Stimulated activated naive CD8-positive, alpha-beta T cell treated with anti-CD3 and anti-CD28 coated beads, Interleukin-15, amount 100 ng/mL, for 72 hours (primary cell): ENCODE measurements around the gene IL11.

Experiments
- ATAC-seq: fragments of 150-1000 bp; cut with Tn5 transposase; 2 replicates; pipeline ENCODE4 v1.10.0; 2021; ENCODE audit warnings: mild to moderate bottlenecking, moderate library complexity
- DNase-seq, 2 donors: peaks; one replicate each; pipeline ENCODE4 v3.0.0; 2021 to 2022
- H3K27ac Mint-ChIP-seq, 2 donors: one replicate each; pipeline ENCODE4 v1.8.0; 2022; ENCODE audit warnings: mild to moderate bottlenecking in 2 of 2, mixed read lengths in 2 of 2, moderate library complexity in 2 of 2
- H3K27me3 Mint-ChIP-seq: one replicate; pipeline ENCODE4 v1.8.0; 2022; ENCODE audit warnings: mixed read lengths
- H3K4me1 Mint-ChIP-seq: one replicate; pipeline ENCODE4 v1.8.0; 2022; ENCODE audit warnings: mild to moderate bottlenecking, mixed read lengths
- H3K4me3 Mint-ChIP-seq, 2 donors: one replicate each; pipeline ENCODE4 v1.8.0; 2022; ENCODE audit warnings: mild to moderate bottlenecking in 2 of 2, mixed read lengths in 2 of 2, moderate library complexity in 1 of 2
- H3K9me3 Mint-ChIP-seq, 2 donors: one replicate each; pipeline ENCODE4 v1.8.0; 2022; ENCODE audit warnings: mixed read lengths in 2 of 2

IL11 gene

DNA sequence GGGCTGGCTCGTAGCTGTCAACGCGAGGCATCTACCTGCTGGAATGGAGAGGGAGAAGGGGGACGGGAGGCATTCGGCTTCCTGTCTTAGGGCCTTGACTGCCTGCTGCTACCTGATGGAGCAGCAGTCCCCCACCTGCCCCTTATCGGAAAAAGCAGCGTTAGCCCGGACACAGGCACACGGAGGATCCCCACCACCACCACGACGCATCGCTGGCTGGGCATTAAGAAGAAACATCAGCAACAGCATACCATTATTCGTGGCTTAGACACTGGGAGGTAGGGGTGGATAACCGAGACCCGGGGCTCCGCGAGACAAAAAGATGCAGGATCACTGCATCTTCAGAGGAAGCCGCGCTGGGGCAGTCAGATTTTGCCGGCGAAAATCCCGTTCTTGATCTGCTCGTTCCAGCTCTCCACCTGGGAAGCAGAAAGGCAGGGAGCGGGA, 16.9 kb downstream of the IL11 start:
- ATAC-seq (peak; percentile 16), DNase-seq (no peak)
- H3K27me3 Mint-ChIP-seq, result peaks cover 63% of the 10 kb centered on the region
- peak overlapping the region in 1 of 2 donors; percentile 10 for H3K27ac Mint-ChIP-seq
- H3K4me1 Mint-ChIP-seq, result peaks cover 39% of the 10 kb centered on the region
- peak overlapping the region; percentile 75 to 84 for H3K4me3 Mint-ChIP-seq
- no peaks in the 10 kb centered on the region for H3K9me3 Mint-ChIP-seq

DNA sequence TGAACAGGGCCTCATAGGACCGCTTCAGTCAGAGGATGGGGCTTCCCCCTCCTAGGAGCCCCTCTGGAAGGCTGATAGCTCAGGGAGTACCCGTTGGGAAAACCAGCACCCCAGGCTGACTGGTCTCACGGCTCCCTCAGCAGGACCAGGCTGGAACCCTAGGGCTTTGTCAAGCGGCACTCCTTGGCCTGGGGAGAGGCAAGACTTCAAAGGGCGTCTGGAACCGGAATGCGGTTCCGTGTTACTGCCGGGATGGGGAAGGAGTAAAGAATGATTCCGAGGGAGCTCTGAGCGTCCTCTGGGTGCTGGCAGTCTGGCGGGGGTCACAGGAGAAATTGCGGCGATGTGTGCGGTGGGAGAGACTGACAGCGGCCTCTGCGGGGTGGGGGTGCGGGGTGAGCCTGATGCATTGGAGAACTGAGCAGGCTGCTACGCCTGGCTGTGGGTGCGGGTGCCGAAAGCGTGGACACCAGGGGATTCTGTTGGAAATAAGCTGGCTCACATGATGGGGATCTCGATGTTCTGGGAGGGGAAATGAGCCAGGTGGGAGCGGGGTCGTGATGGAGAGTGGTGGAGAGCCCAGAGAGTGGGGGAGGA, 17.6 kb downstream of the IL11 start:
- Mint-ChIP-seq H3K4me3 (peak overlapping the region; percentile 75 to 84), H3K4me1 (peaks cover 39% of the 10 kb centered on the region), H3K27ac (peak overlapping the region in 1 of 2 donors; percentile 74), H3K27me3 (peaks cover 62% of the 10 kb centered on the region), H3K9me3 (no peaks in the 10 kb centered on the region)
- no peak for ATAC-seq
- no peak for DNase-seq

DNA sequence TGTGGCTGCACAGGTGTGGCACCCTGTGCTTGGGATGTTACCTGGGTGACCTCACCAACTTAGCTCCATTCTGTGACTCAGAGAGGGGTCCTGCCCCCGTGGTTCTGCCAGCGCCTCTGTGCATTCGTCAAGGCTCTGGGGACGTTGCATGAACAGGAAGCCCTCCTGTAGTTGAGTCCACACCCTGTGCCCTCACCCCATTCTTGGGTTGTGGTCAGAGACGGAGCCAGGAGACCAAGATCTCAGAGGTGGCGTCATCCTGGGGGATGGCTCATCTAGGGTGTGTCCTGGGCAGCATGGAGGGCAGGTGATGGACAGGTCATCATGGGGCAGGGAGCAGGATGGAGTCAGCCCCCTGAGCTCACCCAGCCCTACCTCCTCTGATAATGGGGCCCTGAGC, 18.2 kb downstream of the IL11 start:
- no peak overlapping the region for H3K4me3 Mint-ChIP-seq
- H3K4me1 Mint-ChIP-seq, result peaks cover 39% of the 10 kb centered on the region
- H3K27me3 Mint-ChIP-seq, result peaks cover 56% of the 10 kb centered on the region
- no peak overlapping the region for H3K27ac Mint-ChIP-seq
- DNase-seq (no peak), ATAC-seq (no peak)
- H3K9me3 Mint-ChIP-seq, result no peaks in the 10 kb centered on the region

DNA sequence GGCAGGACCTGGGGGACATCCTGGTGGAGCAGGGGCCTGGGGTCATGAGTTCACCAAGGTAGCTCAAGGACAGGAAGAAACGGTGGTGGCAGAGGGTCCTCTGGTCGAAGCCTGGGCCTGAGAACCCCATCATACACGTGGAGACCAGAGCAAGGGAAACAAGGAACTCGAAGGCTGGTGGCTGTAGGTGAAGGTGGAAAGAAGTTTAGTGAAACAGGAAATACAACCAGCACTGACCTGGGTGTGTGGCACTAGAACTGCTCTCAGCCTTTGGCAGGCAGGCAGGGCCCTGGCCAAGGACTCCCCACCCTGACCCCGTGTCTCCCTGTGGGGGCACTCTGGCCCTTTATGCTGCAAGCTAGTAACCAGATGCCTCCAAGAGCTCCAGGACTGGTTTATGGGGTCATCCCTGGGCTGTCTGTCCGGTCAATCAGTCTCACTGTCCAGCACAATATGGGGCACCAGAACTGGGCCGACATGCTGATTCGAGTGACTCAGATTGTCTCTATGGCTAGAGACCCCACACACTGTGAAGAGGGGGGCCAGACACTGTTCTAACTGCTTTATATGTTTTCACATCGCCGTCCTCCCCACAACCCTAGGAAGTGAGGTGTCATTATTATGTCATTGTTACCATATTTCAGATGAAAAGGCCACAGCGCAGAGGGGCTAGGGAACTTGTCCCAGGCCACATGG, 19.5 kb downstream of the IL11 start:
- H3K9me3 Mint-ChIP-seq, result no peaks in the 10 kb centered on the region
- H3K4me3 Mint-ChIP-seq, result no peak overlapping the region
- peaks cover 44% of the 10 kb centered on the region for H3K27me3 Mint-ChIP-seq
- ATAC-seq (no peak), DNase-seq (no peak)
- H3K27ac Mint-ChIP-seq, result no peak overlapping the region
- H3K4me1 Mint-ChIP-seq, result peaks cover 39% of the 10 kb centered on the region

DNA sequence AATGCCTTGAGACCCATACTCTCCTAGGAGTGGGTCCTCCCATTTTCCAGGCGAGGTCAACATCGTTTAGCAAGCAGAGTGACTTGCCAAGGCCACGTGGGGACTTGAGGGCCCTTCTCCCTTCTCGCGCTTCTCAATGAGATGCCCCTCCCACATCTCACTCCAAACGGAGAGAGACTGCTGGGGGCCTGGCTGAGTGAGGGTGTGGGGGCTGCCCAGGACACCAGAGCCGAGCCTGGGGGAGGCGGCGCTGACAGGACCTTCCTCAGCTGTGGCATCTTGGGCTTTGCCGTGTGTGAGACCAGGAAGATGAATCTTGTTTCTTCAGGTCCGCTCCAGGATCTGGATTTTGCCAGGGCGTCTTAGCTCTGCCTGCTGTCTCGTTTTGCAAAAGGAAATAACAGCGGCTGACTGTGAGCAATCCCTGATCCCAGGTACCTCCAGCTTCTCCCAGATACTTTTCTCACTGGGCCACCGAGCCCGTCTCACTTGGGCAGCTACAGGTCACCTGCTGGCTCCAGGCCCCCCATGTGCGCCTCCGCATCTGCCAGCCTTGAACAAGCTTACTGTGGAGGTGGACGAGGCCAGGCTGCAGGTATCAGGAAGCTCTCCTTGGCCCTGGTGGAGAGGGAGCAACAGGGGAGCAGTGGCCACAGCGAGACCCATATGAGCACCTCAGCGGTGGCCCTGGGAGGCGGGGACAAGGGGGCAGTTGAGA, 21.8 kb downstream of the IL11 start:
- H3K27me3 Mint-ChIP-seq, result peaks cover 27% of the 10 kb centered on the region
- DNase-seq, result no peak
- no peak overlapping the region for H3K4me3 Mint-ChIP-seq

DNA sequence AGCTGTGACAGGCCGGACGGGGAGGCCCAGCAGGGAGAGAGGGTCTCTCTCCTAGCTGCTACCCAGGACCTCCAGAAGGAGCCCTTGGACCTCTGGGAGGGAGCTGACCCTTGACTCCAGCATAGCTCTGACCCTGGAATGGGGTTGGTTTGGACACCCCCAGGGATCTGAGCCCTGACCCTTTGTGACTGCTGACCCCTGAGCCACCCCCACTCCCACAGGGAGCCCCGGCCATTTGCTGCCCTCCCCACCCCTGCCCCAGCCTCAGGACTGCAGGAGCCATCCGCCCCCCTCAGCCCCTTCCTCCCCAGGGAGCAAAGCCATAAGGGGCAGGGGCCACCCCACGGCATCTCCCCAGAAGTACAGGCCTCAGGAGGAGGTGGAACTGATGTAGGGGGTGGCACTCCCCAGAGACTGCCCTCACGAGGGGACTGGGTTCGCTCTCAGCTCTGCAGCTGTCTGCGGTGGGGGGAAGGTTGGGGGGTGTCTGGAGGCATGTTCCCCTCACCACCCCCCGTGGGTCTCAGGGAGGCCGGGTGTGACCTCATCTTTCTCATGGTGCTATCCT, 22.7 kb downstream of the IL11 start:
- DNase-seq (no peak), ATAC-seq (peak; percentile 26)
- H3K27me3 Mint-ChIP-seq, result peaks cover 17% of the 10 kb centered on the region
- H3K27ac Mint-ChIP-seq, result no peak overlapping the region
- H3K4me3 Mint-ChIP-seq, result no peak overlapping the region
- no peaks in the 10 kb centered on the region for H3K9me3 Mint-ChIP-seq
- peaks cover 21% of the 10 kb centered on the region for H3K4me1 Mint-ChIP-seq

More for the DNA sequence above, 21.8 kb downstream of the IL11 start:
- Mint-ChIP-seq H3K9me3 (no peaks in the 10 kb centered on the region), H3K4me1 (peaks cover 31% of the 10 kb centered on the region), H3K27ac (no peak overlapping the region)
- ATAC-seq, result no peak

DNA sequence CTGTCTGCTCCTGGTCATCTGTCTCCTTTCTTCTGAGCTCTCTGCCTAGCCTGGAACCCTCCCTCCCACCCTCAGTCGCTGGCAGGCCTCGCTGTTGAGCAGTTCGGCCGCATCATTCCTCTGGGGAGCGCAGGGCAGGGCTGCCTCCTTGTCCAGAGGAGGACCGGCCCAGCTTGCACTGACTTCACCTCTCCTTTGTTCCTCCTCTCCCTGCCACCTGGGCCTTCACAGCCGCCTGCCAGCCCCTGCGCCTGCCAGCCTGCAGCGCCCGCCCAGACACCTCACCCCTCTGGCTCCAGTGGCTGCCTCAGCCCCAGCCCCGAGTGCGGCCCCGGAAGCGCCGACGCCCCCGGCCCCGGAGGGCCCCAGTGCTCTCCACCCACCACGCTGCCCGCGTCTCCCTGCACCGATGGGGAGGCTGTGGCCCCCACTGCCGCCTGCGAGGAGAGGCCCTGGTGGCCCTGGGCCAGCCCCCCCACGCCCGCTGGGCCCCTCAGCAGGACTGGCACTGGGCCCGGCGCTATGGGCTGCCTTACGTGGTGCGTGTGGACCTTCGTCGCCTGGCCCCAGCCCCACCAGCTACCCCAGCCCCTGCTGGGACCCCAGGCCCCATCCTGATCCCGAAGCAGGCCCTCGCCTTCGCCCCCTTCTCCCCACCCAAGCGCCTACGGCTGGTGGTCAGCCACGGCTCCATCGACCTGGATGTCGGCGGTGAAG, 23.4 kb downstream of the IL11 start:
- no peaks in the 10 kb centered on the region for H3K9me3 Mint-ChIP-seq
- ATAC-seq (peak; percentile 43), DNase-seq (no peak)
- H3K4me3 Mint-ChIP-seq, result no peak overlapping the region
- peaks cover 11% of the 10 kb centered on the region for H3K27me3 Mint-ChIP-seq
- peaks cover 15% of the 10 kb centered on the region for H3K4me1 Mint-ChIP-seq
- H3K27ac Mint-ChIP-seq, result no peak overlapping the region

DNA sequence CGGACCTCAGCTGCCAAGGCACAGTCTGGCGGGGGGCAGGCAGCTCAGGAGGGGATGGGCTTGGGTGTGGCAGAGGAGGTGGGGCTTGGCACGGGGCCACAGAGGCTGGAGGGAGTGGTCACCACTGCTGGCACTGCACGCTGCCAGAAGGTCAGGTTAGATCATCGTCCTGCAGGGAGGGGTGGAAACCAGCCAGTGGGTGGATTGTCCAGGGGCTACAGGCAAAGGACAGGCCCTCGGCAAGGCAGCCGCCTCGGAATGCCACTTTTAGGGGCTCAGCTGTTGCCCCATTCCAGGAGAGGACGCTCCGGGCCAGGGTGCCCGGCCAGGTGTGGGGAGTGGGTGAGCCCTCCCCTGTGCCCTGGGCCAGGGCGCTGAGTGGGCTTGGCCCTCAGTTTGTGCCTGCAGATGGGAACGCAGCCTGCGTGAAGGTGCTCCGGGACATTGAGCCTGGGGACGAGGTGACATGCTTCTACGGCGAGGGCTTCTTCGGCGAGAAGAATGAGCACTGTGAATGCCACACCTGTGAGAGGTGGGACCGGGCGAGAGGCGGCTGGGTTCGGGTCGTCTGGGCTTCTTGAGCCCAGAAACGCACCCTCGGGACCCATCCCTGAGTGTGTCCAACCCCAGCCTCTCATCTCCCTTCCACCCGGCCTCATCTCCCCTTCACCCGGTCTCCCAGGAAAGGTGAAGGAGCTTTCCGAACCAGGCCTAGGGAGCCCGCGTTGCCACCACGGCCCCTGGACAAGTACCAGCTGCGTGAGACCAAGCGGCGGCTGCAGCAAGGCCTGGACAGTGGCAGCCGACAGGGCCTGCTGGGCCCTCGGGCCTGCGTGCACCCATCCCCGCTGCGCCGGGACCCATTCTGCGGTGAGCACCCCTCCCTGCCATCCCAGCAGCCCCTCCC, 24.2 kb downstream of the IL11 start:
- H3K9me3 Mint-ChIP-seq, result no peaks in the 10 kb centered on the region
- no peak overlapping the region for H3K27ac Mint-ChIP-seq
- ATAC-seq, result no peak
- DNase-seq, result no peak
- H3K4me1 Mint-ChIP-seq, result peaks cover 15% of the 10 kb centered on the region
- no peak overlapping the region for H3K4me3 Mint-ChIP-seq
- peaks cover 3% of the 10 kb centered on the region for H3K27me3 Mint-ChIP-seq

DNA sequence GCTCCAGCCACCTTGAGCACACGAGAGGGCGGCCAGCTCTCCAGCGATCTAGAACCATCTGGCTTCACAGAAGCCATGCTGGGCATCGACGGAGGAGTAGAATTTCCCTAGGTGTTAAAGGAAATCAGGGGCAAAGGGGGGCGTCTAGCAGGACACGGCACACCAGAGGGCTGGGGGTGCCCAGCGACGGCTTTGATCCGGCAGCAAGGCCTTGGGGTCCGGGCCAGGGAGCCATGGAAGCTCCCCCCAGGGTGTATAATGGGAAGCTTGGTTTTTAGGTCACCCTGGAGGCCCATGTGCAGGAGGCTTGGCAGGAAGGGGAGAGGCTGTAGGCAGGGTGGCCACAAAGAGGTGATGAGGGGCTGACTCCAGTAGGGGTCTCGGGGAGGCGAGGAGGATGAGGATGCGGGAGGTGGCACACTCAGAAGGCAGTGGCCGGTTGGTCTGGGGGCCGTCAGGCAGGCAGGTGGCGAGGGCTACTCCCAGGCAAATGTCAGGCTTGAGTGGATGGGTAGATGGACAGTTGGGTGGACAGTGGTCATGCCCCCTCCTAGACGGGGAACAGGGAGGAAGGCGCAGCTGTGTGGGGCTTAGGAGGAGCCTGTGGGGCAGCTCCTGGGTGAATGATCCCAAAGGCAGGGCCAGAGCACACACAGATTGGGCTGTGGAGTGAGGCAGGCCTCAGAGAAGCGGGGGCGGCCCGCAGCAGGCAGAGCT, 25.0 kb downstream of the IL11 start:
- H3K27ac Mint-ChIP-seq, result peak overlapping the region in 1 of 2 donors; percentile 9
- DNase-seq, result no peak

DNA sequence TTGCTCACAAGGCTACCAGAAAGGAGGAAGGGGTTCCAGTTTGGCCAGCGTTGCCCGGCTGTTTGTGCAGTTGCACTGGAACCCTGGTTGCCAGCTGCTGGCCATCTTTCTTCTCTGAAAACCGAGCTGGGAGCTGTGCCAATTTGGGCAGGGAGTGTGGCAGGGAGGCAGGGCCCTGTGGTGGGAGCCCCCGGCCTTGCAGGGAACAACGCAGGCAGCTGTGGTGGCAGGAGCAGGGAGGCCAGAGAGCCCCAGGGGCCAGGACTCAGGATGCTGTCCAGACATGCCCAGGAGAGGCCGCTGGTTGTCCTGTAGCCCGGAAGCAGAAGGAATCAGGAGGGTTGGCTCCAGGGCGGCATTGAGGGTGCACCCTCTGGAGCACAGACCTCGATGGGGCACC, 25.8 kb downstream of the IL11 start:
- Mint-ChIP-seq H3K9me3 (no peaks in the 10 kb centered on the region), H3K27ac (peak overlapping the region in 1 of 2 donors; percentile 33)
- no peak for DNase-seq

More for the DNA sequence above, 25.0 kb downstream of the IL11 start:
- no peak overlapping the region for H3K4me3 Mint-ChIP-seq
- H3K4me1 Mint-ChIP-seq, result peaks cover 15% of the 10 kb centered on the region
- ATAC-seq, result no peak
- no peaks in the 10 kb centered on the region for H3K27me3 Mint-ChIP-seq
- H3K9me3 Mint-ChIP-seq, result no peaks in the 10 kb centered on the region

DNA sequence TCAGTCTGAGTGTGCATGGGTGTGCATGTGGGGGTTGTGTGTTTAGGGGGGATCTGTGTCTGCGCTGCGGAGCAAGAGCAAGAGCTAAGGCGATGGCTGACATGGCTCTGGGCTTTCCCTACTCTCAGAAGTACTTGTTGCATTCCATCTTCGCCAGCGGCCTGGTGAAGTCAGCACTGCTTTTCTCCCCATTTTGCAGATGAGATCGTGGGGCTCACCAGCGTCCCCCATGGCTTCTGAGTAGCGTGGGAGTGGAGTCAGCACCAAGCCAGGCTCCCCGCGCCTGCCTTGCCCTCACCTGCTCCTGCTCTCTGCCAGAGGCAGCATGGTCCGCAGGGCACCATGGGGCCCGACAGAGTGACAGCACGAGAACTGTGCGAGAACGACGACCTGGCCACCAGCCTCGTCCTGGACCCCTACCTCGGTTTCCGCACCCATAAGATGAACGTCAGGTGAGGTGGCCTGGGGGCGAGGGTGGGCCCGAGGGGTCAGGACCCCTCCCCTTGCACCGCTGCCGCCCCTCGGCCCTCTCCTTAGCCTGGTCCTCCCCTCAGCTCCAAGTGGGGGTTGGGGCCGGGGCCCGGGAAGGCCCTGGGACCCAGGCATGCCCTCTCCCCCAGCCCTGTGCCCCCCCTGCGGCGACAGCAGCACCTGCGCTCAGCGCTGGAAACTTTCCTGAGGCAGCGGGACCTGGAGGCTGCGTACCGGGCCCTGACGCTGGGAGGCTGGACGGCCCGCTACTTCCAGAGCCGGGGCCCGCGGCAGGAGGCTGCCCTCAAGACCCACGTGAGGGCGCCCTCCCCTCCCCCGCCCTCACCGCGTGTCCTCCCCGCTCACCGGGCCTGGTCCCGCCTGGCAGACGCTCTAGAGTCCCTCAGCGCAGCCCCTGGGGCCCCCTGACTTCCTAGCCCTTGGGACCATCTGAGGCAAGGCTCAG, 28.4 kb downstream of the IL11 start:
- Mint-ChIP-seq H3K4me1 (peaks cover 23% of the 10 kb centered on the region), H3K27ac (no peak overlapping the region), H3K4me3 (peak overlapping the region; percentile 57 to 96), H3K27me3 (peaks cover 5% of the 10 kb centered on the region), H3K9me3 (no peaks in the 10 kb centered on the region)
- DNase-seq (no peak), ATAC-seq (no peak)

More for the DNA sequence above, 25.8 kb downstream of the IL11 start:
- Mint-ChIP-seq H3K27me3 (no peaks in the 10 kb centered on the region), H3K4me3 (no peak overlapping the region), H3K4me1 (peaks cover 15% of the 10 kb centered on the region)
- ATAC-seq, result no peak

DNA sequence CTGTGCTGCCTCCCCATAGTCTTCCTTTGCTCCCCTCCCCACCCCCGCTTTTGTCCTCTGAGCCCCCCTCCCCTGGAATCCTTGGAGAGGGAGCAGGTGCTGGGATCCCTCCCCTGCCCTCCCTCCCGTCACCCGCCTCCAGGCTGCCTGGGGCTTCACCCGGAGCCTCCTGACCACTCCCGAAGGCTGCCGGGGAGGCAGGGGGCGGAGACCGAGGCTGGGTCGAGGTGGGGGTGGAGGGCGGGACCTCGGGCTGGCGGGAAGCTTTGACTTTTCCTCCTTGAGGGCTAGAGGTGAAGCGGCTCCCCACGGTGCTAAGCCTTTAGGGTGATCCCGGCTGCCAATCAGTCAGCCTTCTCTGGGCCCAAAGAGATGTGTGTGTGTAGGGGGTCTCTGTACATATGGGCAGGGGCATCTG, 29.1 kb downstream of the IL11 start:
- no peak for ATAC-seq

DNA sequence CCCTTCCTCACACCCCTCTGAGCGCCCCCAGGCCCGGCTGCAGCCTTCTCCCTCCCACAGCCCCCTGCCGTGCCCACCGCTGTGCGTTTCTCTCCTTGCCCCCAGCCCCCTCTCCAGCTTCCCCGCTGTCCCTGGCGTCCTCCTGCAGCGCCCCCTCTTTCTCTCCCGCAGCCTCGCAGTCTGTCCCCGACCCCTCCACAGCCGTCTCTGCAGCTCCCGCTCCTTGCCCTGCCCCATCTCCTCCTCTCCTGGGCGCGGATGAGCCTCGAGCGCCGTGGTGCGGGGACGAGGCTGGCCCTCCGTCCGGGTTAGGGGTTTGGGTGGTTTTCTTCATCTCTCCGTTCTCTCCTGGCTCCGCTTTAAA, 29.5 kb downstream of the IL11 start:
- ATAC-seq (no peak), DNase-seq (no peak)
- peak overlapping the region; percentile 96 to 98 for H3K4me3 Mint-ChIP-seq

More for the DNA sequence above, 29.1 kb downstream of the IL11 start:
- peaks cover 11% of the 10 kb centered on the region for H3K27me3 Mint-ChIP-seq
- H3K27ac Mint-ChIP-seq, result peak overlapping the region; percentile 82 to 91
- H3K4me3 Mint-ChIP-seq, result peak overlapping the region; percentile 96 to 98
- peaks cover 23% of the 10 kb centered on the region for H3K4me1 Mint-ChIP-seq
- H3K9me3 Mint-ChIP-seq, result no peaks in the 10 kb centered on the region
- no peak for DNase-seq

More for the DNA sequence above, 29.5 kb downstream of the IL11 start:
- H3K27me3 Mint-ChIP-seq, result peaks cover 11% of the 10 kb centered on the region
- H3K9me3 Mint-ChIP-seq, result no peaks in the 10 kb centered on the region
- peak overlapping the region; percentile 82 to 91 for H3K27ac Mint-ChIP-seq
- peaks cover 23% of the 10 kb centered on the region for H3K4me1 Mint-ChIP-seq
